Lung (tissue), 12 donors: Measurements from ENCODE around the gene INO80. TPM values are rescaled to one million over a fixed set of nuclear protein-coding genes. Genes with fewer than 3 reads are reported as not detected.

Experiments used
- ATAC-seq: fragments of 200-7000 bp; cut with Tn5 transposase; one replicate; pipeline ENCODE4 v1.9.1; 2020; ENCODE audit warnings: moderate number of reproducible peaks; ENCODE audit not compliant: insufficient read depth, low FRiP score
- DNase-seq, 3 donors: peaks; one replicate each; pipeline ENCODE4 v3.0.0-alpha.2; 2013 to 2017
- H3K27ac ChIP-seq, 2 donors: one replicate each; pipeline ENCODE4 v1.5.1; 2013; ENCODE audit warnings: mild to moderate bottlenecking in 2 of 2, moderate library complexity in 2 of 2, control low read depth in 1 of 2, inconsistent platforms in 1 of 2, low read depth in 1 of 2, low read length in 1 of 2
- H3K27me3 ChIP-seq, 3 donors: one replicate each; pipeline ENCODE4 v1.5.1; 2013; ENCODE audit warnings: low read length in 2 of 3; ENCODE audit not compliant: control insufficient read depth in 3 of 3, insufficient read depth in 3 of 3
- H3K36me3 ChIP-seq, 4 donors: one replicate each; pipeline ENCODE4 v1.5.1; 2013; ENCODE audit warnings: low read length in 4 of 4, mild to moderate bottlenecking in 1 of 4, moderate library complexity in 1 of 4; ENCODE audit not compliant: control insufficient read depth in 4 of 4, insufficient read depth in 4 of 4
- H3K4me1 ChIP-seq, 5 donors: one replicate each; pipeline ENCODE4 v1.5.1; 2013; ENCODE audit warnings: low read length in 5 of 5, mild to moderate bottlenecking in 2 of 5, moderate library complexity in 1 of 5; ENCODE audit not compliant: control insufficient read depth in 5 of 5, insufficient read depth in 5 of 5
- H3K4me3 ChIP-seq: one replicate; pipeline ENCODE4 v1.5.1; 2013; ENCODE audit warnings: mild to moderate bottlenecking, control low read depth, moderate library complexity
- H3K9ac ChIP-seq, 2 donors: one replicate each; pipeline ENCODE4 v1.5.1; 2013; ENCODE audit warnings: low read length in 2 of 2, control low read depth in 1 of 2; ENCODE audit not compliant: insufficient read depth in 1 of 2
- H3K9me3 ChIP-seq, 4 donors: one replicate each; pipeline ENCODE4 v1.5.1; 2013; ENCODE audit warnings: low read length in 3 of 4, mild to moderate bottlenecking in 1 of 4, moderate library complexity in 1 of 4; ENCODE audit not compliant: control insufficient read depth in 4 of 4, insufficient read depth in 3 of 4
- WGBS, 2 donors: extraction: QIAGEN DNeasy Blood & Tissue Kit; methylation state at CpG; one replicate each; pipeline ENCODE4 v1.1.7; 2013; 5-methylcytosine and 5-hydroxymethylcytosine counted together
- polyA plus RNA-seq, 2 donors: library from polyadenylated mRNA; stranded (reverse); fragments of 200-250 nt; gene quantifications; one replicate each; pipeline ENCODE4 v1.2.1, GENCODE V29; 2013
- total RNA-seq, 2 donors: library from RNA; depleted of rRNA in 1 of 2; stranded (reverse); fragments of >200 nt in 1 of 2; gene quantifications; one replicate each; pipeline ENCODE4 v1.2.1, GENCODE V29; 2014 to 2021
- TF ChIP-seq, protein P1 (sequence below): IDR thresholded peaks from 2 replicates; pipeline ENCODE4 v1.5.1; 2012; ENCODE audit warnings: mild to moderate bottlenecking; ENCODE audit errors: control extremely low read depth, extremely low read depth
- donor health status: control.
- donor health status: control.
- donor health status: Bipolar disorder and iron deficiency.
- donor health status: healthy.
- donor health status: DM: yes; HTN: yes; CAD: no.

Gene INO80
- total and polyA plus RNA-seq, 4 donors = 8.0 to 50.1 (median 22.9) TPM

DNA sequence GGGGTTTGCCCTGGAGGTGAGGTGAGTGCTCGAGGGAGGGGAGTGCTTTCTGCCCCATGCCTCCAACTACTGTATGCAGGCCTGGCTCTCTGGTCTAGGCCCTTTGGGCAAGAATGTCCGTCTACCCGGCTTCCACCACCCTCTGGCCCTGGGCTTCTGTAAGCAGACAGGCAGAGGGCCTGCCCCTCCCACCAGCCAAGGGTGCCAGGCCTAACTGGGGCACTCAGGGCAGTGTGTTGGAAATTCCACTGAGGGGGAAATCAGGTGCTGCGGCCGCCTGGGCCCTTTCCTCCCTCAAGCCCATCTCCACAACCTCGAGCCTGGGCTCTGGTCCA lies 177.6 kb downstream of the INO80 start:
- Histone ChIP-seq H3K4me1 (peaks cover 0 to 36% (median 23%) of the 10 kb centered on the region in 5 donors), H3K4me3 (no peak overlapping the region), H3K36me3 (peaks cover 0 to 17% (median 0%) of the 10 kb centered on the region in 4 donors), H3K9ac (no peak overlapping the region), H3K27me3 (no peaks in the 10 kb centered on the region), H3K27ac (no peak overlapping the region), H3K9me3 (no peaks in the 10 kb centered on the region)
- 76 to 88% methylated on average over 6 of the region's 6 CpGs for WGBS, 2 donors
- DNase-seq = no peak
- TF ChIP-seq, protein P1, sequence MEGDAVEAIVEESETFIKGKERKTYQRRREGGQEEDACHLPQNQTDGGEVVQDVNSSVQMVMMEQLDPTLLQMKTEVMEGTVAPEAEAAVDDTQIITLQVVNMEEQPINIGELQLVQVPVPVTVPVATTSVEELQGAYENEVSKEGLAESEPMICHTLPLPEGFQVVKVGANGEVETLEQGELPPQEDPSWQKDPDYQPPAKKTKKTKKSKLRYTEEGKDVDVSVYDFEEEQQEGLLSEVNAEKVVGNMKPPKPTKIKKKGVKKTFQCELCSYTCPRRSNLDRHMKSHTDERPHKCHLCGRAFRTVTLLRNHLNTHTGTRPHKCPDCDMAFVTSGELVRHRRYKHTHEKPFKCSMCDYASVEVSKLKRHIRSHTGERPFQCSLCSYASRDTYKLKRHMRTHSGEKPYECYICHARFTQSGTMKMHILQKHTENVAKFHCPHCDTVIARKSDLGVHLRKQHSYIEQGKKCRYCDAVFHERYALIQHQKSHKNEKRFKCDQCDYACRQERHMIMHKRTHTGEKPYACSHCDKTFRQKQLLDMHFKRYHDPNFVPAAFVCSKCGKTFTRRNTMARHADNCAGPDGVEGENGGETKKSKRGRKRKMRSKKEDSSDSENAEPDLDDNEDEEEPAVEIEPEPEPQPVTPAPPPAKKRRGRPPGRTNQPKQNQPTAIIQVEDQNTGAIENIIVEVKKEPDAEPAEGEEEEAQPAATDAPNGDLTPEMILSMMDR = no peak
- ATAC-seq = no peak

- Histone ChIP-seq H3K4me3 (no peak overlapping the region), H3K27me3 (no peaks in the 10 kb centered on the region), H3K27ac (peak overlapping the region; percentile 38 to 46), H3K4me1 (peaks cover 0 to 36% (median 28%) of the 10 kb centered on the region in 5 donors), H3K9ac (no peak overlapping the region), H3K9me3 (no peaks in the 10 kb centered on the region), H3K36me3 (peaks cover 0 to 17% (median 0%) of the 10 kb centered on the region in 4 donors)
- no peak for DNase-seq
- TF ChIP-seq, protein P1 = no peak
- no peak for ATAC-seq
- 65 to 71% methylated on average over 19 of the region's 19 CpGs for WGBS, 2 donors
Observed at GRCh38 chr15:40937762-40938535, 178.1 kb downstream of the INO80 start.

DNA sequence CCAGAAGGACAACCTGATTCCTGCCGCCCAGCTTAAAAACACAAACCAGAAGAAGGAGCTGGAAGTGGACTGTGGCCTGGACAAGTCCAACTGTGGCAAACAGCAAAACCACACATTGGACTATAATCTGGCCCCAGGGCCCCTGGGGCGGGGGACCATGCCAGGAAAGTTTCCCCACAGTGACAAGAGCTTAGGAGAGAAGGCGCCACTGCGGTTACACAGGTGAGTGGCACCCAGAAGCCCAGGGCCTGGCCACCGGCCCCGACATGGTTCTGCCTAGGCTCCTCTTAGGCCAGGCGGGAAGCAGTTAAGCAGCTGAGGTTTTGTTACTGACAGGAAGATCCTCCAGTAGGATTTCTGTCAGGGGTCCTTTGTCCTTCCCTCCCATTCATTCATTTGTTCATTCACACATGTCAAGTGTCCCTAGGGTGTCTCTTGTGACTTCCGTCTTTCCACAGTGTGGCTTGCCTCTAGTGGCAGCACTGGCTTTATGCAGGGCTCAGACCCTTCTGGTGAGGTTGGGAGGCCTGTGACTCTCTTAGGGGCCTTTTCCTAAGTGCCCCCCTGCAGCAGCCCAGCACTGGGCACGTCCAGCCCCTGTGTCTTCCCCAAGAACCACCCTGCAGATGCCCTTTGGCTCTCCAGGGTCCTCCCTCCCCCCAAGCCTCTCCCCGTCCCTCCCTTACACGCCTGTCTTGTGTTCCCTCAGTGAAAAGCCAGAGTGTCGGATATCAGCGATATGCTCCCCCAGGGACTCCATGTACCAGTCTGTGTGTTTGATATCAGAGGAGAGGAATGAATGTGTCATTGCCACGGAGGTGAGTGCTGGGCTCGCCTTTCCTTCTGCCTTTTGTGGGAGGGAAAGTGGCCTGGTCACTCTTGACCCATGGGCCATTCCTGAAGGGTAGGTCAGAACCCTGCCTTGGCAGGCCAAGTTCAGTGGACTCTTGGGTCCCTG lies 179.1 kb downstream of the INO80 start:
- 68 to 75% methylated on average over 15 of the region's 15 CpGs for WGBS, 2 donors

More for the DNA sequence above, 179.1 kb downstream of the INO80 start:
- Histone ChIP-seq H3K9me3 (no peaks in the 10 kb centered on the region), H3K4me1 (peaks cover 0 to 33% (median 23%) of the 10 kb centered on the region in 5 donors), H3K27me3 (peaks cover 0 to 4% (median 0%) of the 10 kb centered on the region in 3 donors), H3K36me3 (peaks cover 0 to 20% (median 0%) of the 10 kb centered on the region in 4 donors), H3K27ac (peak overlapping the region; percentile 38 to 46), H3K9ac (no peak overlapping the region), H3K4me3 (peak overlapping the region; percentile 1)
- DNase-seq = peak in 1 of 3 donors; percentile 44
- no peak for ATAC-seq
- TF ChIP-seq, protein P1 = no peak
